OCI-LY3 (cell line): ENCODE measurements around the gene RANBP9.

Experiments used
- H2AFZ ChIP-seq: fragments of 200-600, 300-600 bp; shearing (Covaris generic); 2 replicates; pipeline ENCODE4 v1.6.0; 2014; ENCODE audit warnings: antibody characterized with exemption, low read depth, low read length
- H3K27ac ChIP-seq: fragments of 200-600, 300-600 bp; sonication (generic); 2 replicates; pipeline ENCODE4 v1.5.1; 2014; ENCODE audit warnings: mild to moderate bottlenecking, low read length, moderate library complexity, mixed read lengths
- H3K27me3 ChIP-seq: fragments of 200-600, 300-600 bp; sonication (generic); 2 replicates; pipeline ENCODE4 v1.6.1; 2014; ENCODE audit warnings: low read depth, low read length, mixed read lengths
- H3K36me3 ChIP-seq: fragments of 200-600, 300-600 bp; sonication (generic); replicated peaks from 2 replicates; pipeline ENCODE3; 2014; ENCODE audit warnings: low read depth, low read length, mixed read lengths
- H3K4me1 ChIP-seq: fragments of 300-600, 200-600 bp; sonication (generic); 2 replicates; pipeline ENCODE4 v1.6.1; 2014; ENCODE audit warnings: low read length, mixed read lengths
- H3K4me2 ChIP-seq: fragments of 200-600, 300-600 bp; sonication (generic); 2 replicates; pipeline ENCODE4 v1.6.1; 2014; ENCODE audit warnings: low read length, mixed read lengths
- H3K4me3 ChIP-seq: fragments of 300-600, 200-600 bp; sonication (generic); 2 replicates; pipeline ENCODE4 v1.5.1; 2014; ENCODE audit warnings: antibody characterized with exemption, mild to moderate bottlenecking, low read length, moderate library complexity
- H3K79me2 ChIP-seq: fragments of 300-600, 200-600 bp; shearing (Covaris generic); 2 replicates; pipeline ENCODE4 v1.6.1; 2014; ENCODE audit warnings: mild to moderate bottlenecking, low read length, mixed read lengths
- H3K9ac ChIP-seq: fragments of 300-600, 200-600 bp; shearing (Covaris generic); 2 replicates; pipeline ENCODE4 v1.6.0; 2014; ENCODE audit warnings: mild to moderate bottlenecking, low read length, moderate library complexity
- H3K9me3 ChIP-seq: fragments of 200-600, 300-600 bp; shearing (Covaris generic); 2 replicates; pipeline ENCODE4 v1.6.1; 2014; ENCODE audit warnings: low read length, mixed read lengths; ENCODE audit not compliant: insufficient read depth
- H4K20me1 ChIP-seq: fragments of 200-600, 300-600 bp; sonication (generic); 2 replicates; pipeline ENCODE4 v1.6.1; 2016; ENCODE audit warnings: low read length, mixed read lengths; ENCODE audit not compliant: insufficient read depth
- EZH2phosphoT487 ChIP-seq: fragments of 200-600 bp; shearing (Covaris generic); IDR thresholded peaks from 2 replicates; pipeline ENCODE4 v1.6.1; 2018; ENCODE audit warnings: antibody characterized with exemption, mixed run types, low read depth
- TF ChIP-seq, protein P1 (sequence below): fragments of 200-600, 300-600 bp; sonication (generic); IDR thresholded peaks from 2 replicates; pipeline ENCODE4 v1.5.1; 2014; ENCODE audit warnings: antibody characterized with exemption, low read length, low read depth

RANBP9 gene

DNA sequence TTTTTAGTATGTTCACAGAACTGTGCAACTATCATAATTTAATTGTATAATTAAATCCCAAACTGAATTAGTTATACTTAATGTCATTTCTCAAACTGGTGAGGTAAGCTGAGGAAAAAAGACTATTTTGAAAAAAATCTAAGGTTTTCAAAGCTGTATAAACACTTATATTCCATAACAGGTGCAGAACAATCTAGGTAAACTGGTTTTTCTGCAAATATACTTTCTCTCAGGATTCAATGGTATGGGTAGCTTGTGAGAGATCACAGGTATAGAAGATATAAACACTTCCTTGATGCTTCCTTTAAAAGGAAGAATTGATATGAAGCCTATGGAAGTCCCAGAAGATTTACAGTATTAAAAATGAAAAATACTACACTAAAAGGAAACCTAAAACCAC, 62.8 kb downstream of the RANBP9 start:
- Histone ChIP-seq H3K4me2 (no peak overlapping the region), H4K20me1 (no peaks in the 10 kb centered on the region), H3K9ac (no peak overlapping the region), H3K36me3 (no peaks in the 10 kb centered on the region), H3K4me1 (no peaks in the 10 kb centered on the region), H3K27me3 (no peaks in the 10 kb centered on the region), H2AFZ (no peak overlapping the region), H3K27ac (no peak overlapping the region), H3K9me3 (no peaks in the 10 kb centered on the region), H3K79me2 (no peaks in the 10 kb centered on the region), H3K4me3 (no peak overlapping the region)
- no peak for TF ChIP-seq EZH2phosphoT487
- TF ChIP-seq, protein P1, sequence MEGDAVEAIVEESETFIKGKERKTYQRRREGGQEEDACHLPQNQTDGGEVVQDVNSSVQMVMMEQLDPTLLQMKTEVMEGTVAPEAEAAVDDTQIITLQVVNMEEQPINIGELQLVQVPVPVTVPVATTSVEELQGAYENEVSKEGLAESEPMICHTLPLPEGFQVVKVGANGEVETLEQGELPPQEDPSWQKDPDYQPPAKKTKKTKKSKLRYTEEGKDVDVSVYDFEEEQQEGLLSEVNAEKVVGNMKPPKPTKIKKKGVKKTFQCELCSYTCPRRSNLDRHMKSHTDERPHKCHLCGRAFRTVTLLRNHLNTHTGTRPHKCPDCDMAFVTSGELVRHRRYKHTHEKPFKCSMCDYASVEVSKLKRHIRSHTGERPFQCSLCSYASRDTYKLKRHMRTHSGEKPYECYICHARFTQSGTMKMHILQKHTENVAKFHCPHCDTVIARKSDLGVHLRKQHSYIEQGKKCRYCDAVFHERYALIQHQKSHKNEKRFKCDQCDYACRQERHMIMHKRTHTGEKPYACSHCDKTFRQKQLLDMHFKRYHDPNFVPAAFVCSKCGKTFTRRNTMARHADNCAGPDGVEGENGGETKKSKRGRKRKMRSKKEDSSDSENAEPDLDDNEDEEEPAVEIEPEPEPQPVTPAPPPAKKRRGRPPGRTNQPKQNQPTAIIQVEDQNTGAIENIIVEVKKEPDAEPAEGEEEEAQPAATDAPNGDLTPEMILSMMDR, result no peak

DNA sequence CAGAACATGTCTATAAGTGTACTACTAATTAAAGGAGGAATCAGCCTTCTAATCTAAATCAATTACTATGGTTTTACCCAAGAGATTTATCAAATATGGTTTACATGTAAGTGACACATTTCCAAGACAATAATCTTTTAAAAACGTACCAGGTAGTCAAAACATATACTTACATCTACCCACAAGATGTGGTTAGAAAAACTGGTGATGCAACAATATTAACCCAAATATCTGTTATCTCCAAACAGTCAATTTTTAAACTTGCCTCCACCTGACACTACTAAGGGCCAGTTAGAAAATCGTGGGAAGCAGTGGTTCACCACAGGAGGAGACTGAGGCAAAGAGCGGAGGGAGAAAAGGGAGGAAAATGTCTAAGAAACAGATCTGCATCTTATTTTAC, 68.5 kb downstream of the RANBP9 start:
- Histone ChIP-seq H4K20me1 (no peaks in the 10 kb centered on the region), H3K36me3 (peaks cover under 1% of the 10 kb centered on the region), H3K27me3 (no peaks in the 10 kb centered on the region), H3K4me1 (no peaks in the 10 kb centered on the region), H3K27ac (no peak overlapping the region), H2AFZ (no peak overlapping the region), H3K4me3 (no peak overlapping the region), H3K9ac (no peak overlapping the region), H3K4me2 (no peak overlapping the region), H3K79me2 (no peaks in the 10 kb centered on the region), H3K9me3 (no peaks in the 10 kb centered on the region)
- TF ChIP-seq EZH2phosphoT487, result no peak
- TF ChIP-seq, protein P1, result no peak

DNA sequence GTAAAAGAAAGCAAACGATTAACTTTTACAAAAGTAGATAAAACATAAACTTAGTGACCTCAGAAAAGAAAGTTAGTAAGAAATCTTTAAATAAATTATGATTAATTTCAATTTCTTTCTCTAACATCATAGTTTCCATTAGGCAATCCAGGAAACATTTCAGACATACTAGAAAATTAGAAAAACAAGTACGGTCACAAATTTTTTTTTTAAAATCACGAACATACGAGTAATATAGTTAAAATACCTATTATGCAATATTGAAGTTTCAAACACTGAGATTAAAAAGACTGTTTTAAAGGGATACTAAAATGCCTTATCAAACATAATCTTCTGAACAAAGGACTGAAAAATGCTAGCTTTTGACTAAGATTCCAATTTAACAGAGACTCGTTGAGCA, 70.3 kb downstream of the RANBP9 start:
- Histone ChIP-seq H3K9me3 (no peaks in the 10 kb centered on the region), H3K4me3 (no peak overlapping the region), H3K4me1 (no peaks in the 10 kb centered on the region), H4K20me1 (no peaks in the 10 kb centered on the region), H3K27me3 (no peaks in the 10 kb centered on the region), H2AFZ (no peak overlapping the region), H3K36me3 (peaks cover 3% of the 10 kb centered on the region), H3K79me2 (no peaks in the 10 kb centered on the region), H3K27ac (no peak overlapping the region), H3K9ac (no peak overlapping the region), H3K4me2 (no peak overlapping the region)
- TF ChIP-seq EZH2phosphoT487, result no peak
- TF ChIP-seq, protein P1, result no peak

DNA sequence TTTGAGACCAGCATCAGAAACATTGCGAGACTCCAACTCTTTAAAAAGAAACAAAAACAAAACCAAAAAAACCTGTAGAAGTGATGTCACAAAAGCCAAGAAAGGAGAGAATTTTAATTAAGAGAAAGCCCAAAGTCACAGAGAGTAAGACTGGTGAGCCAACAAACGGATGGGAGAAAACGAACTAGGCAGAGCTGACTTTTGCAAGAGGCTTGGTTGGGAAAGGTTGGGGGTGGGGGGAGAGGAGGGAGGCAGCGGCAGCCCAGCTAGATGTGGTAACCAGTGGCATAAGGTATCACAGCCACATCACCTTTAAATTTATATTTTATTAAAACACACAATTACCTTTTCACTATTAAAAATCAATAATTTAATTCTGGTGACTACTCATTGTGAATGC, 73.0 kb downstream of the RANBP9 start:
- Histone ChIP-seq H3K9me3 (no peaks in the 10 kb centered on the region), H2AFZ (no peak overlapping the region), H3K36me3 (peaks cover 3% of the 10 kb centered on the region), H3K9ac (no peak overlapping the region), H3K4me3 (no peak overlapping the region), H4K20me1 (no peaks in the 10 kb centered on the region), H3K79me2 (no peaks in the 10 kb centered on the region), H3K4me1 (no peaks in the 10 kb centered on the region), H3K27me3 (no peaks in the 10 kb centered on the region), H3K4me2 (no peak overlapping the region), H3K27ac (no peak overlapping the region)
- TF ChIP-seq, protein P1, result no peak
- TF ChIP-seq EZH2phosphoT487, result no peak
